Lower leg skin (tissue), 4 donors: ENCODE results near the gene SUN2. TPM values are rescaled to one million over a fixed set of nuclear protein-coding genes. Genes with fewer than 3 reads are reported as not detected.

Experiments used
- DNase-seq, 2 donors: peaks; one replicate each; pipeline ENCODE4 v3.0.0-alpha.2; 2019; ENCODE audit warnings: low spot score in 2 of 2
- H3K4me3 ChIP-seq: fragments of 200-600 bp; sonication (generic); 2 replicates; pipeline ENCODE4 v1.5.1; 2017; ENCODE audit warnings: mild to moderate bottlenecking, low read depth; ENCODE audit not compliant: poor library complexity, severe bottlenecking
- CTCF ChIP-seq, 3 donors: fragments of 450-650 bp; IDR thresholded peaks; one replicate each; pipeline ENCODE4 v1.5.1; 2016; ENCODE audit warnings: antibody characterized with exemption in 3 of 3, mild to moderate bottlenecking in 3 of 3, moderate library complexity in 2 of 3
- POLR2A ChIP-seq, 2 donors: fragments of 450-650 bp; IDR thresholded peaks; one replicate each; pipeline ENCODE4 v1.6.1; 2016 to 2017; ENCODE audit warnings: antibody characterized with exemption in 2 of 2, mild to moderate bottlenecking in 1 of 2, moderate library complexity in 1 of 2
- WGBS, 2 donors: methylation state at CpG; one replicate each; pipeline ENCODE4 v1.1.5; 2018; 5-methylcytosine and 5-hydroxymethylcytosine counted together
- intact Hi-C: fragments of 100-400 bp; cut with DNase I; formaldehyde crosslinking; loops from one replicate; pipeline ENCODE4 v1.15.0; 2023; ENCODE audit warnings: low total_unique reads
- total RNA-seq, 4 donors: library from RNA; depleted of rRNA; stranded (reverse); fragments of >200 nt; gene quantifications; one replicate each; pipeline ENCODE4 v1.1.0, GENCODE V29; 2016

The SUN2 gene
- total RNA-seq, 4 donors from 2014 or later, result 231 to 344 (median 282) TPM

GRCh38 chr22:38732251-38732815 lies 23.5 kb downstream of the SUN2 start:
- no peak for DNase-seq
- 50 to 58% methylated on average over 12 to 13 of the region's 13 CpGs for WGBS, 2 donors
- no peak overlapping the region for H3K4me3 ChIP-seq
- no peak for TF ChIP-seq CTCF (IDR thresholded peaks at IDR 0.05)
- TF ChIP-seq POLR2A (IDR thresholded peaks at IDR 0.05), result no peak
- intact Hi-C loops, result no loop called here

- 73 to 86% methylated on average over 6 of the region's 6 CpGs for WGBS, 2 donors
- H3K4me3 ChIP-seq, result no peak overlapping the region
- TF ChIP-seq CTCF (IDR thresholded peaks at IDR 0.05), result no peak
- TF ChIP-seq POLR2A (IDR thresholded peaks at IDR 0.05), result no peak
- intact Hi-C loops, result no loop called here
- DNase-seq, result no peak
Observed at GRCh38 chr22:38731703-38732161, 24.1 kb downstream of the SUN2 start.

DNA sequence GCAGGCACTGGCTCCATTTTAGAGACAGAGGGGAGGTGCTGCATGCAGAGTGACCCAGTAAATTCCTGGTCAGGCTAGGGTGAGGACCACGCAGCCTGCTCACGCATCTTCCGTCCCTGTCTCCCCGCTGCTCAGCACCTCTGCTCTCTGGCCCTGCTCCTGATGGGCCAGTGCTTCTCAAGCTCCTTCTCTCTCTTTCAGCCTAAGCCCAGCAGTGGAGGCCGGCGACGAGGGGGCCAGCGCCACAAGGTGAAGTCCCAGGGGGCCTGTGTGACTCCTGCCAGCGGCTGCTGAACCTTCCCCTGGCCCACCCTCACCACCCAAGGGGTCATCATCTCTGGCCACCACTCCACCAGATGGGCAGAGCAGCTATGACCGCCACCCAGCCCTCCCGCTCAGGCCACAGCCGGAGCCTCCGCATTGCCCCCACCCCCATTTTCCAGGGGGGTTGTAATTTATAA lies 25.4 kb downstream of the SUN2 start:
- WGBS, 2 donors, result 88 to 97% methylated on average over 11 to 12 of the region's 13 CpGs
- TF ChIP-seq CTCF (IDR thresholded peaks at IDR 0.05) (no peak), POLR2A (IDR thresholded peaks at IDR 0.05) (no peak)
- intact Hi-C loops, result no loop called here
- no peak overlapping the region for H3K4me3 ChIP-seq
- DNase-seq, result no peak

GRCh38 chr22:38729946-38730345 lies 25.9 kb downstream of the SUN2 start:
- no peak for DNase-seq
- no peak overlapping the region for H3K4me3 ChIP-seq
- TF ChIP-seq CTCF (IDR thresholded peaks at IDR 0.05) (no peak), POLR2A (IDR thresholded peaks at IDR 0.05) (no peak)
- intact Hi-C loops, result no loop called here
- WGBS, 2 donors, result 84 to 91% methylated on average over 6 of the region's 6 CpGs

- no peak overlapping the region for H3K4me3 ChIP-seq
- 85 to 86% methylated on average over 11 to 18 of the region's 18 CpGs for WGBS, 2 donors
- DNase-seq, result no peak
- TF ChIP-seq POLR2A (IDR thresholded peaks at IDR 0.05) (no peak), CTCF (IDR thresholded peaks at IDR 0.05) (no peak)
- intact Hi-C loops, result no loop called here
Observed at GRCh38 chr22:38728871-38729796, 26.7 kb downstream of the SUN2 start.
